Measurements from ENCODE around the gene CD47. TPM values are rescaled to one million over a fixed set of nuclear protein-coding genes. Genes with fewer than 3 reads are reported as not detected.

The CD47 gene
- total RNA-seq, 2 donors from 2014 or later = 68.1 to 101 TPM

DNA sequence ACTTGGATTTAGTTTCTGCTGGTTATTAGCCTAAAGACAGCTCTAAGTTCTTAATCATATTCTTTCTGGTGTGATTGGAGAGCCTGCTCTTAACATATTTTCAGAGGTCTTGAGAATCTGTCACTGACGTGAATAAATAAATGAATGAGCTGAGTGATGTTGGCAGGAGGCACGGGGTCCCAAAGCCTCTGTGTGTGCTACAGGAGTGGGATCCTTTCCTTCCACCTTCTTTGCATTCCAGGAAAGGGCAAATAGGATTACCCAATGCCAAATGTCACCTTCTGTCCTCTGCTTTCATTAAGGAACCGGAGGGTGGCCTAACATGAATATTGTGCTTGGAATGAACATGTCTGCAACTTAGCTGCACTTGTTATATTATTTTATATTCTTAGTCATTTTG is 53.1 kb downstream of the CD47 start:
- DNase-seq = no peak
- no peak for TF ChIP-seq CTCF (IDR thresholded peaks at IDR 0.05)
- H3K36me3 ChIP-seq = no peaks in the 10 kb centered on the region
- H3K4me1 ChIP-seq = no peaks in the 10 kb centered on the region
- H3K4me3 ChIP-seq = no peak overlapping the region
- no peak overlapping the region for H3K27ac ChIP-seq
- no peak overlapping the region for H3K9ac ChIP-seq (ENCODE audit: low read depth in 2 of 2, low read length in 2 of 2)
- H3K27me3 ChIP-seq = no peaks in the 10 kb centered on the region
- no peaks in the 10 kb centered on the region for H3K9me3 ChIP-seq
- intact Hi-C loops (cut with DNase I) = no loop called here

DNA sequence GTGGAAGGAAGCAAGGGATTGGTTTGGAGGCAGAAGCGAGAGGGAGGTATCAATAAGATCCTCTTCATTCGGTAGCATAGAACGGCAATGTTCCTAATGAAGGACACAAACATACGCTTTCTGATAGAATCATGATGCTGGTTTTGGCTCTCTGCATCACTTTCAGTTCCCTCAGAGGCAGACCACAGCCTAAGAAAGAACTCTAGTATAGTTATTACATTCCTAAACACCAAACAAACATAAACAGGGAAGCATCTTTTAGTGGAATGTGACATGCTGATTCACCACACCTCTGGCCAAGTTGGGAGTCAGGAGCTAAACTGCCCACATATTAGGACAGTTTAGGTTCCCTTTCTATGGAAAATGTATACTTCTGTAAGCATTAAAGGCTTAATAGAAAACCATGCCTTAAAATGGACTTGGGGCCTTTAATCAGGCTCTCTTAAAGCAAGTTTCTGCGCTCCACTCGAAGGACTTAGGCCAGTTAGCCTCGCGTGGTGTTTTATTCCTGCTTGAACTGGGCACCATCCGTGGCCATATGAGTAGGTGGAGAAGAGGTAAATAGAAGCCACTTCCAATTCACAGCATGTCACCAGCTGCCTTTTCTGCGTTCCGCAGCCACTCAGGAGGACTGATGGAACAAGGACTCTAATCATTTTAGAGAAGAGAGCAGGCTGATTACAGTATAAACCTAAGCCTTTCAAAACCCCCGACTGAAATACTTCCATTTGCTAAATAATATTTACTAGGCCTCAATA is 53.7 kb downstream of the CD47 start:
- TF ChIP-seq CTCF (IDR thresholded peaks at IDR 0.05) = no peak
- Histone ChIP-seq H3K9ac (ENCODE audit: low read depth in 2 of 2, low read length in 2 of 2) (no peak overlapping the region), H3K4me3 (no peak overlapping the region), H3K36me3 (no peaks in the 10 kb centered on the region), H3K27me3 (no peaks in the 10 kb centered on the region), H3K27ac (no peak overlapping the region), H3K4me1 (no peaks in the 10 kb centered on the region), H3K9me3 (no peaks in the 10 kb centered on the region)
- intact Hi-C loops (cut with DNase I) = no loop called here
- no peak for DNase-seq

DNA sequence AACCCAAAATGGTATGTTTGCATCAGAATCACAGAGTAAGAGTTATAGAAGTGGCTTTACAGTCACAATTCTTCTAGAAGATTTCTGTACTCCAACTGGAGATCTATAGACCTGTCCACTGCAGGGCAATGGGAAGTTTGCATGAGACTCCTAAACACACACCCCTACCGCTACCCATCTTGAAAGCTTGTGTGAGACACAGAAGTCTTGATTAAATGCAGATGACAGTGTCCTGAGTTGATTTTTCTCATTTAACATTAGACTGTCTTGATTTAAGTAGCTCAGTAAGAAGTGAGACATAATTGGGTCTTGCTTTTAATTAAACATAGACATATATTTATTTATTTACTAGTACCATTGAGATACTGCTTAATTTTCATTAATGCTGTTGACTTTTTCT is 54.4 kb downstream of the CD47 start:
- intact Hi-C loops (cut with DNase I) = no loop called here
- no peak for TF ChIP-seq CTCF (IDR thresholded peaks at IDR 0.05)
- Histone ChIP-seq H3K27me3 (no peaks in the 10 kb centered on the region), H3K36me3 (no peaks in the 10 kb centered on the region), H3K4me1 (no peaks in the 10 kb centered on the region), H3K27ac (no peak overlapping the region), H3K4me3 (no peak overlapping the region), H3K9ac (ENCODE audit: low read depth in 2 of 2, low read length in 2 of 2) (no peak overlapping the region), H3K9me3 (no peaks in the 10 kb centered on the region)
- DNase-seq = no peak

DNA sequence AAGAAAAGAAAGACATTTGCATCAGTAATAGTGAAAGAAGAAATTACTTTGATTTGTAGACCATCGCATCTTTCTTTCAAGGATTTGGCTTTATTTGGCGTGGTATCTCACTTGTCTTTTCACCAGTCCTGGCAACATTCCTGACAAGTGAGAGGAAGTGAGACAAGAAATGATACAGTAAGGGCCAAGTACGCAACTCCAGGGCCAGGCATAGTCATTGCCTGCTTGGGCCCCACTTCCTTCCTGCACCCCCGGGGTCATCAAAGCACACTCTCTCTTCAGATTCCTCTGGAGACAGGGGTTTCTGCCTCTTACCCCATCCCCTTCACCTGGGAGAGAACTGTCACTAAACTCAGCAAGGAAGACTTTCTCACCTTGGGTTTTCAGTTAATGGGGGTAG is 55.1 kb downstream of the CD47 start:
- no peaks in the 10 kb centered on the region for H3K27me3 ChIP-seq
- no peaks in the 10 kb centered on the region for H3K4me1 ChIP-seq
- H3K4me3 ChIP-seq = no peak overlapping the region
- TF ChIP-seq CTCF (IDR thresholded peaks at IDR 0.05) = no peak
- H3K36me3 ChIP-seq = no peaks in the 10 kb centered on the region
- H3K9me3 ChIP-seq = no peaks in the 10 kb centered on the region
- intact Hi-C loops (cut with DNase I) = no loop called here
- no peak overlapping the region for H3K9ac ChIP-seq (ENCODE audit: low read depth in 2 of 2, low read length in 2 of 2)
- H3K27ac ChIP-seq = no peak overlapping the region
- no peak for DNase-seq

- H3K27ac ChIP-seq = no peak overlapping the region
- TF ChIP-seq CTCF (IDR thresholded peaks at IDR 0.05) = no peak
- H3K9me3 ChIP-seq = no peaks in the 10 kb centered on the region
- no peaks in the 10 kb centered on the region for H3K4me1 ChIP-seq
- DNase-seq = no peak
- H3K36me3 ChIP-seq = no peaks in the 10 kb centered on the region
- no peaks in the 10 kb centered on the region for H3K27me3 ChIP-seq
- no peak overlapping the region for H3K9ac ChIP-seq (ENCODE audit: low read depth in 2 of 2, low read length in 2 of 2)
- intact Hi-C loops (cut with DNase I) = no loop called here
- no peak overlapping the region for H3K4me3 ChIP-seq
Measured at GRCh38 chr3:108031895-108032294, 58.9 kb downstream of the CD47 start.
